Small intestine (tissue), 7 donors: ENCODE measurements around the gene GDF7. TPM values are rescaled to one million over a fixed set of nuclear protein-coding genes. Genes with fewer than 3 reads are reported as not detected.

ENCODE experiments used
- DNase-seq, 2 donors: peaks; one replicate each; pipeline versions ENCODE4 v3.0.0 to v3.0.0-alpha.2; 2013
- FAIRE-seq: peaks from 2 replicates; lab custom pipeline; 2012; peaks lifted over from hg19 to GRCh38; lab: Jason Lieb, UNC
- H3K27ac ChIP-seq, 3 donors: one replicate each; pipeline ENCODE4 v1.5.1; 2013; ENCODE audit warnings: low read length in 2 of 3, mild to moderate bottlenecking in 2 of 3, control low read depth in 1 of 3, inconsistent platforms in 1 of 3, low read depth in 1 of 3, moderate library complexity in 1 of 3
- H3K27me3 ChIP-seq, 3 donors: one replicate each; pipeline ENCODE4 v1.6.1; 2013; ENCODE audit warnings: low read length in 3 of 3, inconsistent platforms in 1 of 3; ENCODE audit not compliant: control insufficient read depth in 3 of 3, insufficient read depth in 3 of 3
- H3K36me3 ChIP-seq, 3 donors: one replicate each; pipeline ENCODE4 v1.6.1; 2013; ENCODE audit warnings: low read length in 3 of 3, inconsistent platforms in 1 of 3, low read depth in 1 of 3, mild to moderate bottlenecking in 1 of 3, moderate library complexity in 1 of 3; ENCODE audit not compliant: control insufficient read depth in 3 of 3, insufficient read depth in 2 of 3
- H3K4me1 ChIP-seq, 3 donors: one replicate each; pipeline ENCODE4 v1.6.1; 2013; ENCODE audit warnings: low read length in 2 of 3, inconsistent platforms in 1 of 3, low read depth in 1 of 3, mild to moderate bottlenecking in 1 of 3, moderate library complexity in 1 of 3; ENCODE audit not compliant: control insufficient read depth in 3 of 3, insufficient read depth in 2 of 3
- H3K4me3 ChIP-seq, 3 donors: one replicate each; pipeline ENCODE4 v1.5.1; 2013; ENCODE audit warnings: low read length in 3 of 3, control low read depth in 1 of 3, inconsistent platforms in 1 of 3, low read depth in 1 of 3, mild to moderate bottlenecking in 1 of 3, moderate library complexity in 1 of 3
- H3K9me3 ChIP-seq, 2 donors: one replicate each; pipeline ENCODE4 v1.6.1; 2013; ENCODE audit warnings: low read depth in 1 of 2, low read length in 1 of 2; ENCODE audit not compliant: control insufficient read depth in 2 of 2, insufficient read depth in 1 of 2
- WGBS, 3 donors: extraction: QIAGEN DNeasy Blood & Tissue Kit; methylation state at CpG; one replicate each; pipeline ENCODE4 v1.1.7; 2013; 5-methylcytosine and 5-hydroxymethylcytosine counted together
- polyA plus RNA-seq, 4 donors: library from polyadenylated mRNA; stranded (reverse) in 3 of 4; unstranded in 1 of 4; fragments of 200-250 nt in 3 of 4; fragments of 120-200 nt in 1 of 4; gene quantifications; one replicate each; pipeline versions ENCODE4 v1.2.1 to v1.2.3, GENCODE V29; 2013
- donor health status: healthy with polysubstance abuse.
- donor health status: control.
- donor health status: control.
- donor health status: Bipolar disorder and iron deficiency.
- donor health status: healthy.

Gene GDF7
- polyA plus RNA-seq, 4 donors, result 0.16 TPM; not detected in 2

DNA sequence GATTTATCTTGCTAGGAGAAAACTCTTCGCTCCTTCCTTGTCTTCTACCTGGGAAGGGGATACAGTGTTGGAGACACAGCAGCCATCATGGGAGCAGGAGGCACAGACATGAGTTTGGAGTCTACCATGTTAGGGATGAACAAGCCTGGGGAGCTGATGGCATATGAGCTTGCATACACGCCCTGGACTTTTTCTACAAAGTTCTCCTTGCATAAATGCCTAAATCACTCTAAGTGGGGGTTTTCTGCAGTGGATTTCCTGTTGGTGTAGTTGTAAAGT lies 12.5 kb upstream of the GDF7 start:
- no peak overlapping the region for H3K27ac ChIP-seq
- H3K9me3 ChIP-seq, result no peaks in the 10 kb centered on the region
- peaks cover 0 to 15% (median 4%) of the 10 kb centered on the region in 3 donors for H3K4me1 ChIP-seq
- H3K36me3 ChIP-seq, result no peaks in the 10 kb centered on the region
- WGBS, 3 donors, result 90 to 93% (median 92%) methylated on average over 2 of the region's 2 CpGs
- DNase-seq (no peak), FAIRE-seq (no peak)
- no peak overlapping the region for H3K4me3 ChIP-seq
- peaks cover 0 to 10% (median 0%) of the 10 kb centered on the region in 3 donors for H3K27me3 ChIP-seq

DNA sequence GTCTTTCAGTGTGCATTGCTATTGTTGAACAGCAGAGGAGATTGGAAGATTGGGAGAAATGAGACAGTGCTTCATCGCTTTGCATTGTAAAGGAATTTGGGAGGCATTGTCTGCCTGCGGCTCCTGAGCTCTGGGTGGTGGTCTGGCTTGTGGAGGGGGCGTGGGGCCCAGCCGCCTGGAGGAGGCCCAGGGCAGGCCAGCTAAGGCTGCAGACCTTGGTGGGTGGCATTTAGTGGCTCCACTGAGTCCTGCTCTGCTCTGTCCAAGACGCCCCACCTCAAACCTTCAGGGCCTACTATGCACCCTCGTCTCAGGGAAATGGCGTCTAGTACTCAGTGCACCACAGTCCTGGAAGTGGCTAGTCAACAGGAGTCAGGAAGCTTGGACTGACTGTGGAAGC lies 10.4 kb upstream of the GDF7 start:
- no peaks in the 10 kb centered on the region for H3K36me3 ChIP-seq
- peaks cover 0 to 23% (median 0%) of the 10 kb centered on the region in 3 donors for H3K27me3 ChIP-seq
- no peak for FAIRE-seq
- WGBS, 3 donors, result 84 to 89% (median 87%) methylated on average over 7 of the region's 7 CpGs
- H3K4me3 ChIP-seq, result no peak overlapping the region
- H3K9me3 ChIP-seq, result no peaks in the 10 kb centered on the region
- no peak for DNase-seq
- H3K4me1 ChIP-seq, result peaks cover 0 to 2% (median 0%) of the 10 kb centered on the region in 3 donors
- H3K27ac ChIP-seq, result no peak overlapping the region

DNA sequence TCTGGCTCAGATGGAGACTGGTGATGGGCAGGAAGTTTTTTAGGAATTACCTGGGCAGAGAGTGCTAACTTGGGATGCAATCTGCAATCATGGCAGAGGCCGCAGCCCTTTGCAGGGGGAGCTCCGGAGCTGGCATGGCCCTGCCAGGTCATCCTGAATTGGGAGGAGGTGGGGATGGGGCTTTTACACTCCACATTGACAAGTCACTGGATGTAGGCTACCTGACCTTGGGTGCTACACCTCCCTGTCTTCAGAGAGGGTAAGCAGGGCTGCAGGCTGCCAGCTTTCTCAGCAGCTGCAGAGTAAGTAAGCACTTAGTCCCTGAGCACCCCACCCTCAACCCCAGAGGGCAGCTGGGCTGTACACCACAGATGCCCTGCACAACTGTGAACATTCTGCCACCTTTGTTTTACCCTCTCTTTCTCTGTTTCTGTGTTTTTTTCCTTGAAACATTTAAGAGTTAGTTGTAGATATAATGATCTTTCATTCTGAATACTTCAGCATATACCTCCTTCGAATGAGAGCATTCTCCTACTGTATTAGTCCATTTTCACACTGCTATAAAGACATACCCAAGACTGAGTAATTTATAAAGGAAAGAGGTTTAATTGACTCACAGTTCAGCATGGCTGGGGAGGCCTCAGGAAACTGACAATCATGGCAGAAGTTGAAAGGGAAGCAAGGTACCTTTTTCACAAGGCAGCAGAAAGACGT lies 9.3 kb upstream of the GDF7 start:
- no peak for FAIRE-seq
- WGBS, 3 donors, result 70 to 78% (median 77%) methylated on average over 4 of the region's 4 CpGs

DNA sequence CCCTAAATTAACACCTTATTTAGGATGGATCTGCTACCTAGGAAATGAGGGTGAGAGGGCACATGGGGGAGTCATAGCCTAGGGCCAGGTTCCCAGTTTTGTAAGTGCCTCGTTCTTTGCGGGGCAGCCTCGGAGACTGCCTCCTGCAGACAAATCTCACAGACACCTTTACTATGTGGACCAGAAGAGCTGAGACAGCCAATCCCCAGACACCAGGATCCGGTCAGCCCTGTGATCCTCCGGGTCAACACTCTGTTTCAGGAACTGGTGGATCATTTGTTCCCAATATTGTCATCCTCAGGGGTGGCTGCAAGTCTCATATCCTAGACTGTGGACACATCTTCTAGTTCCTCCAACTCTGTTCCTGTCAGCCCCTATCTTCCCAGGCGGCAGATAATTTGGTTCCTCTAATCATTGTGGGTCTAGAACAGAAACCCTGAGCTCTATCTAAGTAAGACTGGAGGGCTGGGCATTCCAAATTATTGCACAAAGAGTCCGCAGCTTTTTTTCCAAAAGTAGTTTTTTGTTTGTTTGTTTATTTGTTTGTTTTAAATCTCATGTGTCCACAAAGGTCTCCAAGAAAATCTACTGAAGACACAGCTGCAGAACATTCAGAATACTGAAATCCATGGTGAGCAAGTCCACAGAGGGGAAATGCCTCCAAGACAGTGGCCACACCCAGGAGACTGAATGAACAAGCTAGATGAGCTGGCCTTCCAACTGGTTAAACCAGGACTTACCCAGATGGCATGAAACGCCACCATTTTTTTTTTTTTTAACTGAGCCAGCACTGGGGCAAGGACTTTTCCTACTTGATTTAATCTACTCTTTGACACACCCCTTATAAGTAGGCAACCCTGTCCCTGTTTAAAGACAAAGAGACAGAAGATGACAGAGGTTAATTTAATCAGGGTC lies 6.2 kb upstream of the GDF7 start:
- FAIRE-seq (no peak), DNase-seq (no peak)
- Histone ChIP-seq H3K36me3 (no peaks in the 10 kb centered on the region), H3K4me1 (peaks cover 0 to 6% (median 0%) of the 10 kb centered on the region in 3 donors), H3K27ac (no peak overlapping the region), H3K4me3 (no peak overlapping the region), H3K9me3 (no peaks in the 10 kb centered on the region), H3K27me3 (peaks cover 9 to 65% (median 34%) of the 10 kb centered on the region in 3 donors)
- 58 to 59% (median 58%) methylated on average over 8 of the region's 8 CpGs for WGBS, 3 donors

More for the DNA sequence above, 9.3 kb upstream of the GDF7 start:
- Histone ChIP-seq H3K27me3 (peaks cover 0 to 34% (median 5%) of the 10 kb centered on the region in 3 donors), H3K4me3 (no peak overlapping the region), H3K36me3 (no peaks in the 10 kb centered on the region), H3K4me1 (no peaks in the 10 kb centered on the region), H3K27ac (no peak overlapping the region), H3K9me3 (no peaks in the 10 kb centered on the region)
- no peak for DNase-seq

DNA sequence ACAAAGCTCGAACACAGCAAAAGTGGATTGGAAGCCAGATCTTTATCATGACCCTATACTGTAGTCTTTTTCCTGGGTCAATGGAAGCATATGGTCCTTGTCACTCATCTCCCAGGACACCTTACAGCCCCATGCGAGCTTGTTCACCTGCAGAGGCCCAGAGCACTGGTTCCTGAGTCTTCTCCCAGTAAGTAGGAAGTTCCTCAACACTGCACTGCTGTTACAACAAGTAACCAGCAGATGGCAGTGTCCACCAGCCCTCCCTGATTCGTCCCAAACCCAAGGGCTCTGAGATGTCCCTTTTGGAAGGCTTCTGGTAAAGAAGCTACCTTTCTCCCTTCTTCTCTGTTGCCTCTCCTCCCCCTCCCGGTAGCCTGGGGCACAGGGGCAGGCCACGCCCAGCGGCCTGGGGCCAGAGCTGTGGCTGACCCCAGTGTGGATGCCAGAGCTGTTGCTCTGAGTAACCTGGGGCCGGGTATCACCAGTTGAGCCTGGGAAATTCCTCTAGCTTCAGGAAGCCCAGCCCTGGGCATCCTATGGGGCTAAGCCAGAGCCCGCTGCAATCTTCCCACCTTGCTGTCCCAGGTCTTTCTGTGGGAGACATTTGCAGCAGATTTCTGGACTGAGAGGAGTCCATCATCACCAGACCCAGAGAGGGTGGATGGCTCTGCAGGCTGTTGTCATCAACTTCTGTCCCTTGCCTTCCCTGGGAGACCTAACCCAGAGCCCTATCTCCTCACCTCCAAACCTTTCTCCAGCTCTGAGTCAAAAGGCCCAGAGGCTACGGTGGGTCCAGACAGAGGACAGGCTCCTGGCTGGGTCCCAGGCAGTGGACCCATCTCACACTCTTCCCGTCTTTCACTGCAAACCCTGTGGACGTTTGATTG lies 5.3 kb upstream of the GDF7 start:
- Histone ChIP-seq H3K27ac (no peak overlapping the region), H3K27me3 (peaks cover 13 to 71% (median 40%) of the 10 kb centered on the region in 3 donors), H3K4me1 (peaks cover 0 to 15% (median 0%) of the 10 kb centered on the region in 3 donors), H3K4me3 (no peak overlapping the region), H3K36me3 (no peaks in the 10 kb centered on the region), H3K9me3 (no peaks in the 10 kb centered on the region)
- WGBS, 3 donors, result 33 to 39% (median 38%) methylated on average over 9 to 11 of the region's 11 CpGs
- FAIRE-seq, result no peak
- DNase-seq, result peak; percentile 76 to 80

DNA sequence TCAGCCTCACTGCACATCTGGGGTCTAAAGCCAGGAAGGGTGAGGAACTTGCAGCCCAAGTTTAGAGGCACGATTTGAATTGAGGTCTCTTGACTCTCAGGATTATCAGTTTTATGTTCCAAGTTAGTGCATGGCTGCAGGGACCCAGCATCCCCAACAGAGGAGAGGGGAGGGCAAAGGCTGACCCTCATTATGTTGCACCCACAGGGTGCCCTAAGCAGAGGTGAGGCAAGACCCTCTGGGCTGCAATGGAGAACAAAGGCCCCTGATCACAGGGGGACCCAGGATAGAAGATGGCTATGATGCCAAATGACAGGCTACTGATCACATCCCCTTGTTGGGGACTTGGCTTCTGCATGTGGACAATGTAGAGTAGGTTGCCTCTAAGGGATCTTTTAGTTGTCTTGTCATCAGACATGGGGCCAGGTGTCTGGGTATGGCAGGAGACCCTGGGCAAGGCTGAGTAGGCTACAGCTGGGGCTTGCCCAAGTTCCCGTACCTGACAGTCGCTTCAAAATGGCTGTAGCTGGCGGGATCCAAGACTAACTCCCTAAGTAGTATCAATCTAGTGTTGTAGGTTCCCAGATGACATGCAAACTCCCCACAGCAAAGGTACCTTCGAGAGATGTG lies 4.5 kb upstream of the GDF7 start:
- Histone ChIP-seq H3K27me3 (peaks cover 14 to 72% (median 40%) of the 10 kb centered on the region in 3 donors), H3K9me3 (no peaks in the 10 kb centered on the region), H3K4me3 (no peak overlapping the region), H3K4me1 (peaks cover 0 to 16% (median 0%) of the 10 kb centered on the region in 3 donors), H3K27ac (no peak overlapping the region), H3K36me3 (no peaks in the 10 kb centered on the region)
- 73 to 79% (median 77%) methylated on average over 5 of the region's 5 CpGs for WGBS, 3 donors
- DNase-seq (no peak), FAIRE-seq (no peak)

DNA sequence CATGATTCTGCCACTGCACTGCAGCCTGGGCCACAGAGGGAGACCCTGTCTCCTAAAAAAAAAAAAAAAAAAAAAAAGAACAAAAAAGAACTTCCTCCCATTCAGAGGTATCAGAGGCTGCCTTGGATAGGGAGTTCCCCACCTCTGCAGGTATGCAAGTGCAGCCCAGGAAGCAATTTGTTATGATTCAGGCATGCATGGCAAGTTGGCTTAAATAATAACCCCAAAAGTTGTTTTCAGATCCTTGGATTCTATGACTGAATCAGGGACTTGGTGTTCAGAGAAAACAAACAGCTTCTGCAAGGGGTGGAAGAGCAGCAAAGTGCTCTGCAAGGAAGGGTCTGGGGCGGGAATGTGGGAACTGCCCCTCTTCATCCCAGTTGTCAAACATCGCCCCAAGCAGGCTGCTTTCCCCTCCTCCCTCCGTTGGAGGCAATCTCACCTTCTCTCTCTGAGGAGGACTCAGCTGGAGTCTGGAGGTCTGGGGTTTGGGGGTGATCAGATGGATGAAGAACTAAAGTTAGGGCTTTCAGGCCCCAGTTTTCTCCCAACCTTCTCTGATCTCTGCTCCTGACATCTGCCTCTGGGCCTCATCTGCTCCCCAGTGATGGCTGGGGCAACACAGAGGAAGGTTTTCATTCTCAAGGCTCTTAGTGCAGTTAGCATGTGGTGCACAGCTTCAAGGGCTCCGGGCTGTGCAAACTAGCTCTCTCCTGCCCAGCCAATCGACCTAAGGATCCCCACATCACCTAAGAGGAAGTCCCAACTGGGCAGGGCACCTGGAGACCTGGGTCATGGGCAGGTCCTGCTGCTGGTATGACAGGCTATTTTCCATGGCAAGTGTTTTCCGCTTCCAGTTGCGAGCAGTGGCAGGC lies 3.5 kb upstream of the GDF7 start:
- no peak overlapping the region for H3K4me3 ChIP-seq
- FAIRE-seq (no peak), DNase-seq (no peak)
- WGBS, 3 donors, result 42 to 55% (median 45%) methylated on average over 7 of the region's 7 CpGs
- peaks cover 17 to 79% (median 48%) of the 10 kb centered on the region in 3 donors for H3K27me3 ChIP-seq
- no peaks in the 10 kb centered on the region for H3K9me3 ChIP-seq
- H3K4me1 ChIP-seq, result peaks cover 0 to 16% (median 0%) of the 10 kb centered on the region in 3 donors
- no peak overlapping the region for H3K27ac ChIP-seq
- no peaks in the 10 kb centered on the region for H3K36me3 ChIP-seq
